Inflammatory macrophage treated with lipopolysaccharide for 4 hours (primary cell): ENCODE results near the gene P4HA2.

Experiments
- DNase-seq: peaks from one replicate; pipeline ENCODE4 v3.0.0-alpha.2; 2020

The P4HA2 gene

GRCh38 chr5:132221781-132222648 is 5.6 kb downstream of the P4HA2 start:
- DNase-seq = no peak

DNA sequence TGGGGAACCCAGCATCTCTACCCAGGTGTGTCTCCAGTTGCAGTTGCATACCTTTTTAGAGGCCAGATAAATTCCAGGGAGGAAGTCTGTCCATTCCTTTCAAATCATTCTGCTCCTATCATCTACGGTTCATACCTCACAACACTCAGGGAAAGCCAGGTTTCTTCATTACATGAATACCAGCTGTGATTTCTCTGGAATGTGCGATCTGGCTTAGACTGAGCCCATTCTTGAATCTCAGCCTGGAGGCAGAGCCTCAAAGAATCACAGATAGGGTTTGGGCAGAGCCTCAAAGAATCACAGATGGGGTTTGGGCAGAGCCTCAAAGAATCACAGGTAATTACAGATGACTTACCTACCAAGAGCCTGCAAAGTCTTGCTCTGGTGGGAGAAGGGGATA is 7.2 kb downstream of the P4HA2 start:
- DNase-seq = no peak

- DNase-seq = no peak
Observed at GRCh38 chr5:132219981-132220380, 7.7 kb downstream of the P4HA2 start.

- DNase-seq = no peak
Observed at GRCh38 chr5:132219289-132219970, 8.2 kb downstream of the P4HA2 start.

DNA sequence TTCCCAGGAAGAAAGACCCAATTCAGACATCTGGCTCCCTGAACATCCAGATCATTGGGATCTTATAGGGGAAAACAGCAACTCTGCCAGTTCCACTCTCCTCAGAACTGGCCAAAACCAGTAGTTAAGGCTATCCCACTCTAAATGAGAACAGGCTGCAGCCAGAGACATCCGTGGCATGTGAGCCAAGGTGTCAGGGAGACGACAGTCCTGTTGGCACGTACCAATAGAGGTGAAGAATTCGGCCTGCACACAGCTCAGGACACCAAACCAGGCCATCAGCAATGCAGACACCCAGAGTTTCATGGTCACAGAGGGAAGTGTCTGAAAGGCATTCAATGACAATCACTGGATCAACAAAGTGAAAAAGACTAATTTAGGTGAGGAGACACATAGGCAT is 9.3 kb downstream of the P4HA2 start:
- DNase-seq = no peak

DNA sequence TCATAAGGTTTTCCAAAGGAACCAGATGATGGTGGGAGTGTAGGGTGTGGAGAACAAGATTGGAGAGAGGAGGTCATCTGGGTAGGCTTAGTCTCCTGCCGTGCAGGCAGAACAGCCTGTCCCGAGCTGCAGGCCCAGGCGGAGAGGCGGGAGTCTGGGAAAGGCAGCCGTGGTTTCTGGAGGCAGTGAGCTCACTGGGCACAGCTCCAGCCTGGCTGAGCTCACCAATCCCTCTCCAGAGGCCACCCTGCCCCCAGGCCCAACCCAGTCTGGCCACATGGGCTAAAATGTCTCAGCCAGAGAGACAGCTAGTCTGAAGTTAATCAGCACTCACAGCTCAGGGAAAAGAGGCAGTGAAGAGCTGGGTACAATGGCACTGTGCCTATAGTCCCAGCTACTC is 12.3 kb downstream of the P4HA2 start:
- no peak for DNase-seq

GRCh38 chr5:132214491-132214890 is 13.2 kb downstream of the P4HA2 start:
- no peak for DNase-seq

DNA sequence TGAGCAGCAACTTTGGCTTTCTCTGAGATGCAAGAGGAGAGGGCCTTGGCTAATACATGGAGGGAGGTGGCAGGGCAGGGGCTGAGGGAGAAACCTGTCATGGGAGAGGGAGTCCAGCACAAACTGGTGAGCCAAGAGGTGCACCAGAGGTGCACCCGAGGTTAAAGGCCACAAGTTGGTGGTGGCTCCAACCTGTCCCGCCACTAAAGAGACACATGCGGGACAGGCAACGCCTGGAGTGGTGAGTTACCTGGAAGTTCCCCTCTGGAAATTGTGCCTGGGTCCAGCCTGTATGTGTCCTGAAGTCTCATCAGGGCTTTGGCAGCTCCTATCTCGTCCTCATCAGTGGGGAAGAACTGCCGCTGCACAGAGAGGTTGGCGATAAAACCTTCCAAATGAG is 14.0 kb downstream of the P4HA2 start:
- no peak for DNase-seq

DNA sequence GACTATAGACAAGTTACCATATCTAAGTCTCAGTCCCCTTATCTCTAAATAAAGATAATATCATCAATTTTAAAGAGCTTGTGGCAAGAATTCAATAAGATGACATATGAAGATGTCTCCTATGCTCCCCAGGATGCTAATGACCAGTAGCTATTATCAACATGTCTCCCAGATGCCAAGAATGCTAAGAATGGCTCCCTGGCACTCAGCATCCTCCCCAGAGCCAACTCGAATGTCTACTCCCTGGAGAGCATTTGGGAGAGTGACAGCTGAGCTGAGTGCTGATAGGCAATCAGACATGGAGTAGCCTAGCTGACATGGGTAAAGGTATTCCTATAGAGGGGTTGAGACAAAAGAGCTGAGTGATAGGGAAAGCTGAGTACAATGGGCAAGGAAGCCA is 15.9 kb downstream of the P4HA2 start:
- DNase-seq = no peak

DNA sequence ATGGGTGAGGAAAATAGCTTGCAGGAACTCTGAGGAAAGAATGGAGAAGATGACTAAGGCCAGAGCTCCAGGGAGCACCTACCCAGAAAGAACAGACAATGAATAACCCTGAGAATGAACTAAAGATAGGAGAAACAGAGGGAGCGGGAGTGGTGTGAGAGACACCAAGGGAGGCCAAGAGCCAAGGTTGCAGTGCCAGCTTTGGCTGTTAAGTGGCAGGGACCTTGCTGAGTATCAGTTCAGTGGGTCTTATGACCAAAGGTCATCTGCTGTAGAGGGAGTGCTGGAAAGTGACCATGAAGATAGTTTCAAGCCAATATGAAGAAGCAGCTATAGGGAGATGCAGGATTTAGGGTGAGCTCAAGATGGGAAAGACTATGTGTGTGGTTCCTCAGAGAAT is 16.7 kb downstream of the P4HA2 start:
- no peak for DNase-seq

GRCh38 chr5:132209901-132210545 is 17.6 kb downstream of the P4HA2 start:
- no peak for DNase-seq

DNA sequence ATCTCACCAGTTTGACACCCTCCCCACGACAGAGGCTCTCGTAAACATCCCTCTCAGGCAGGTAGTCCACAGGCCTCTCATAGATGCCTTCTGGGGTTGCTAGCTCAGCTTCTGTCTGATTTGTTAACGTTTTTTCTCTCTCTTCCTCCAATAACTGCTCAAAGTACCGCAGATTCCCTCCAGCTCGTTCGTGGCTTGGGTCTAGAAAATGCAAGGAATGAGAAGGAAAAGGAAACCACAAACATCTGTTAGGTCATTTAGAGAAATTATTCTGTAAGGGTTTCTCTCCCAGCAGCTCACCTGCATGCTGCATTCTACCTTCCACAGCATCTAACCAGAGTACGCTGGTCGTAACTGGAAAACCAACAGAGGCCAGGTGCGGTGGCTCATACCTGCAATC is 18.5 kb downstream of the P4HA2 start:
- DNase-seq = no peak

DNA sequence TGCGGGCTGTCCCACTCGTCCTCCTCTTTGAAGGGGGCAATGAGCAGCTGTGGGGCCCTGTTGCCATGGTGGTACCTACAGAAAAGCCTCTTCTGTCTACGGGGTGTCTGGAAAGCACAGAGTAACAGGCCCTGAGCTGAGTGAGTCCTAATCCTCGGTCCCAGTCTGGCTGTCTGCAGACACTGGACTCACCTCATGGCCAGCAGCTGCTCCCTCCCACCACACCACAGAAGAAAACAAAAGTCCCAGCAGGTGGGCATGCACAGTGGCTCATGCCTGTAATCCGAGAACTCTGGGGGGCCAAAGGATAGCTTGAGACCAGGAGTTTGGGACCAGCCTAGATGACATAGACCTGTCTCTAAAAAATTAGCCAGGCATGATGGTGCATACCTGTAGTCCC is 19.9 kb downstream of the P4HA2 start:
- DNase-seq = no peak

DNA sequence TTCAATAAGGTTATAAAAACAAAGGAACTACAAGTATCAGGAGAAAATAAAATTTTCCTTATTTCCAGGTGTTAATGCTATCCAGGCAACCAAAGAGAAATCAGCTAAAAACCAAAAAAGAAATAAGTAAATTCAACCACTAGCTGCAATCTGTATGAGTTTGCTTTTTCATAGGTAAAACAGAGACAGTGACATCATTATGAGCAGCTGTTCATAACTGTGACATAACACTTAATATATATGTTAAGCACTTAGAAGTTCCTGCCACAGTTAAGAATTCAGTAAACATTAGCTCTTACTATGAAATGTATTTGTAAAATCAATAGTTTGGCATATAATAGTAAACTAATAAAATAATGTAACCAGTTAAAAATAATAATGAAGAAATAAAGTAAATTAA is 20.9 kb downstream of the P4HA2 start:
- DNase-seq = no peak

GRCh38 chr5:132205385-132206125 is 22.1 kb downstream of the P4HA2 start:
- no peak for DNase-seq

GRCh38 chr5:132204371-132205135 is 23.1 kb downstream of the P4HA2 start:
- DNase-seq = no peak

DNA sequence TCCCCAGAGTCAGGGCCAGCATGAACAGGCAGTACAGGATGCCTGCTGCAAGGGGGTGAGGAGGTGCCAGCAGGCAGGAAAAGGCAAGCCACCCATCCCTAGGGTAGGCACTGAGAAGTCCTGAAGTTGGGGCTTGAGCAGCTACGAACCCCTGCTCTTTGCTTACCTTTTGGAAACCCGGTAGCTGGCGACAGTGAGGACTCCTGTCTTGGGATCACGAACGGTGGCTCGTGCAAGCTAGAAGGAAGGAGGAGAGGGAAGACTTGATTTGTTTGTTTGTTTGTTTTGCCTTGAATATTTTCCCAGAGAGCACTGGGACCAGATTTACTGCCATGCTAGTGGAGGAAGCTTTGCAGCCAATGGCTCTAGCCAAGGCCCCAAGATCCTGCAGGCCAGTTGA is 23.7 kb downstream of the P4HA2 start:
- no peak for DNase-seq

GRCh38 chr5:132203464-132203818 is 24.2 kb downstream of the P4HA2 start:
- no peak for DNase-seq

GRCh38 chr5:132202711-132203463 is 24.8 kb downstream of the P4HA2 start:
- DNase-seq = no peak

- no peak for DNase-seq
Observed at GRCh38 chr5:132199116-132199680, 28.5 kb downstream of the P4HA2 start.

- no peak for DNase-seq
Observed at GRCh38 chr5:132198571-132198970, 29.1 kb downstream of the P4HA2 start.
